H9 (cell line): ENCODE data around the gene TCF7L2. TPM values are rescaled to one million over a fixed set of nuclear protein-coding genes. Genes with fewer than 3 reads are reported as not detected.

Experiments used
- DNase-seq: peaks from one replicate; pipeline ENCODE4 v3.0.0-alpha.2; 2017
- H2AFZ ChIP-seq: one replicate; pipeline ENCODE4 v1.6.1; 2013; ENCODE audit warnings: mild to moderate bottlenecking, low read length, control low read depth, moderate library complexity
- H2AK5ac ChIP-seq: 2 replicates; pipeline ENCODE4 v1.6.1; 2013; ENCODE audit warnings: low read length, control low read depth, mixed read lengths; ENCODE audit not compliant: insufficient read length
- H2BK120ac ChIP-seq: one replicate; pipeline ENCODE4 v1.6.1; 2013; ENCODE audit warnings: low read depth, mild to moderate bottlenecking, low read length, control low read depth, inconsistent platforms; ENCODE audit not compliant: poor library complexity, severe bottlenecking
- H2BK12ac ChIP-seq: 2 replicates; pipeline ENCODE4 v1.6.1; 2013; ENCODE audit warnings: low read length, control low read depth, mixed read lengths, low read depth; ENCODE audit not compliant: insufficient read length
- H2BK15ac ChIP-seq: 2 replicates; pipeline ENCODE4 v1.6.1; 2013; ENCODE audit warnings: low read depth, low read length, control low read depth
- H2BK20ac ChIP-seq: one replicate; pipeline ENCODE4 v1.6.1; 2013; ENCODE audit warnings: low read depth, mild to moderate bottlenecking, low read length, control low read depth, inconsistent platforms; ENCODE audit not compliant: poor library complexity, severe bottlenecking
- H2BK5ac ChIP-seq: 2 replicates; pipeline ENCODE4 v1.6.1; 2013; ENCODE audit warnings: low read length, control low read depth, mixed read lengths; ENCODE audit not compliant: insufficient read length
- H3K14ac ChIP-seq: 2 replicates; pipeline ENCODE4 v1.6.1; 2013; ENCODE audit warnings: low read length, control low read depth; ENCODE audit not compliant: insufficient read depth
- H3K18ac ChIP-seq: 2 replicates; pipeline ENCODE4 v1.6.1; 2013; ENCODE audit warnings: low read depth, mild to moderate bottlenecking, mixed read lengths, low read length, control low read depth; ENCODE audit not compliant: insufficient read length
- H3K23ac ChIP-seq: 2 replicates; pipeline ENCODE4 v1.6.1; 2013; ENCODE audit warnings: low read length, control low read depth, mixed read lengths, low read depth; ENCODE audit not compliant: insufficient read length
- H3K23me2 ChIP-seq: 2 replicates; pipeline ENCODE4 v1.6.1; 2013; ENCODE audit warnings: low read depth, mild to moderate bottlenecking, mixed read lengths, low read length, control low read depth; ENCODE audit not compliant: insufficient read length, poor library complexity, severe bottlenecking
- H3K27ac ChIP-seq: 2 replicates; pipeline ENCODE4 v1.5.1; 2013; ENCODE audit warnings: low read length, control low read depth, mixed read lengths, low read depth; ENCODE audit not compliant: insufficient read length
- H3K27me3 ChIP-seq: 2 replicates; pipeline ENCODE4 v1.6.1; 2013; ENCODE audit warnings: low read length, control low read depth, inconsistent platforms; ENCODE audit not compliant: insufficient read depth
- H3K4ac ChIP-seq: 2 replicates; pipeline ENCODE4 v1.6.1; 2013; ENCODE audit warnings: low read depth, mild to moderate bottlenecking, control low read depth, inconsistent platforms, low read length, moderate library complexity
- H3K4me1 ChIP-seq: 2 replicates; pipeline ENCODE4 v1.6.1; 2013; ENCODE audit warnings: low read length, control low read depth, inconsistent platforms; ENCODE audit not compliant: insufficient read depth
- H3K4me2 ChIP-seq: 2 replicates; pipeline ENCODE4 v1.6.1; 2013; ENCODE audit warnings: low read length, control low read depth, mixed read lengths; ENCODE audit not compliant: insufficient read length, insufficient read depth
- H3K56ac ChIP-seq: 2 replicates; pipeline ENCODE4 v1.6.1; 2013; ENCODE audit warnings: low read depth, mild to moderate bottlenecking, mixed read lengths, low read length, control low read depth; ENCODE audit not compliant: insufficient read length
- H3K79me1 ChIP-seq: 2 replicates; pipeline ENCODE4 v1.6.1; 2013; ENCODE audit warnings: low read depth, mild to moderate bottlenecking, moderate library complexity, low read length, control low read depth, inconsistent platforms; ENCODE audit not compliant: insufficient read depth, poor library complexity, severe bottlenecking
- H3K79me2 ChIP-seq: 2 replicates; pipeline ENCODE4 v1.6.1; 2013; ENCODE audit warnings: low read length, control low read depth, inconsistent platforms; ENCODE audit not compliant: insufficient read depth
- H3K9ac ChIP-seq: 2 replicates; pipeline ENCODE4 v1.6.1; 2013; ENCODE audit warnings: low read length, control low read depth, mixed read lengths; ENCODE audit not compliant: insufficient read length; ENCODE audit errors: extremely low read depth
- H3K9me3 ChIP-seq: one replicate; pipeline ENCODE4 v1.6.1; 2013; ENCODE audit warnings: low read depth, low read length, inconsistent platforms; ENCODE audit not compliant: control insufficient read depth
- H3T11ph ChIP-seq: one replicate; pipeline ENCODE4 v1.6.1; 2013; ENCODE audit warnings: mild to moderate bottlenecking, low read length, control low read depth, inconsistent platforms
- H4K20me1 ChIP-seq: one replicate; pipeline ENCODE4 v1.6.1; 2013; ENCODE audit not compliant: control insufficient read depth, insufficient read length, insufficient read depth
- H4K5ac ChIP-seq: 2 replicates; pipeline ENCODE4 v1.6.1; 2013; ENCODE audit warnings: low read depth, mild to moderate bottlenecking, mixed read lengths, low read length, control low read depth; ENCODE audit not compliant: insufficient read length
- H4K8ac ChIP-seq: replicated peaks from 2 replicates; pipeline ENCODE4 v1.6.1; 2013; ENCODE audit warnings: low read length, control low read depth, mixed read lengths, low read depth; ENCODE audit not compliant: insufficient read length
- H4K91ac ChIP-seq: 2 replicates; pipeline ENCODE4 v1.6.1; 2013; ENCODE audit warnings: low read depth, mild to moderate bottlenecking, moderate library complexity, mixed read lengths, low read length, control low read depth; ENCODE audit not compliant: insufficient read length
- H3K27ac Mint-ChIP-seq, 3 experiments: 2 replicates in 2 of 3; 3 replicates in 1 of 3; pipeline ENCODE4 v1.8.0; 2020 to 2021; ENCODE audit warnings: mixed read lengths in 3 of 3, mild to moderate bottlenecking in 1 of 3, moderate library complexity in 1 of 3
- H3K27me3 Mint-ChIP-seq: 2 replicates; pipeline ENCODE4 v1.8.0; 2021; ENCODE audit warnings: low read depth, mild to moderate bottlenecking, moderate library complexity, mixed read lengths
- H3K36me3 Mint-ChIP-seq, 3 experiments: 2 replicates in 2 of 3; 3 replicates in 1 of 3; pipeline ENCODE4 v1.8.0; 2020 to 2021; ENCODE audit warnings: low read depth in 3 of 3, mixed read lengths in 3 of 3; ENCODE audit not compliant: insufficient read depth in 1 of 3
- H3K4me1 Mint-ChIP-seq, 2 experiments: 2 replicates each; pipeline ENCODE4 v1.8.0; 2020; ENCODE audit warnings: mixed read lengths in 2 of 2
- H3K4me3 Mint-ChIP-seq, 2 experiments: 2 replicates in 1 of 2; 3 replicates in 1 of 2; pipeline ENCODE4 v1.8.0; 2020 to 2021; ENCODE audit warnings: mild to moderate bottlenecking in 2 of 2, mixed read lengths in 2 of 2, moderate library complexity in 1 of 2
- H3K9me3 Mint-ChIP-seq, 2 experiments: 2 replicates in 1 of 2; 3 replicates in 1 of 2; pipeline ENCODE4 v1.8.0; 2020; ENCODE audit warnings: mild to moderate bottlenecking in 2 of 2, mixed read lengths in 2 of 2, moderate library complexity in 1 of 2
- WGBS: extraction: QIAGEN DNeasy Blood & Tissue Kit; methylation state at CpG from one replicate; pipeline ENCODE4 v1.1.7; 2013; ENCODE audit warnings: missing lambda C conversion rate, low lambda C conversion rate, mixed read lengths; ENCODE audit not compliant: insufficient read length; ENCODE audit errors: extremely low coverage; 5-methylcytosine and 5-hydroxymethylcytosine counted together
- total RNA-seq: library from RNA; stranded (reverse); gene quantifications from 2 replicates; pipeline ENCODE4 v1.2.1, GENCODE V29; 2021
- TF ChIP-seq, protein P1 (sequence below): fragments of 200-600 bp; sonication (generic); conservative IDR thresholded peaks from 3 replicates; pipeline ENCODE4 v1.8.0; 2021; ENCODE audit warnings: antibody characterized with exemption, mild to moderate bottlenecking

Gene TCF7L2
- total RNA-seq, 1 experiment from 2014 or later: 71.1 TPM

DNA sequence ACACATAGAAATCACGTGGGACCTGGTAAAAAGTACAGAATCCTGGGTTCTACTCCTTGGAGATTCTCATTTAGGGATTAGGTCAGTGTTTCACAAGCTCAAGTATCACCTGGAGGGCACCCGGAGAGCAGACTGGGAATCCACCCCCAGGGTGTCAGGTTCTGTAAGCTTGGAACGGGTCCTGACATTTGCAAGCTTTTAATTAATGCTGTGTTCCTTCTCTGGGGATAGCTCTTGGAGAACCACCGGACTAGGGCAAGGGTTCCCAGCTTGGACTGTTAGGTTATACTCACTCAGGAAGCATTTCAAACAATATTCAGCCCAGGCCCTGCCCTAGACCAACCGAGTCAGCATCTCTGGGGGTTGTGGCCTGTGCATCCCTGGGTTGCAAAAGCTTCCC, 23.0 kb downstream of the TCF7L2 start:
- Histone ChIP-seq H3K18ac (no peak overlapping the region), H2BK15ac (no peak overlapping the region), H3K23ac (no peak overlapping the region), H3K4me1 (peaks cover 1% of the 10 kb centered on the region; the same call in 1 of the 2 replicates), H4K5ac (no peak overlapping the region), H3K79me1 (peaks cover 9% of the 10 kb centered on the region), H3K14ac (no peak overlapping the region), H2BK20ac (no peak overlapping the region), H2BK12ac (no peak overlapping the region), H4K8ac (no peak overlapping the region), H3K4ac (no peak overlapping the region), H2AK5ac (no peak overlapping the region), H3K4me2 (no peak overlapping the region), H4K91ac (no peak overlapping the region), H3K9ac (no peak overlapping the region), H2BK5ac (no peak overlapping the region), H2BK120ac (no peak overlapping the region), H3K56ac (no peak overlapping the region), H3T11ph (no peak overlapping the region), H3K9me3 (no peaks in the 10 kb centered on the region), H2AFZ (no peak overlapping the region), H3K27me3 (no peaks in the 10 kb centered on the region), H3K27ac (no peak overlapping the region), H4K20me1 (peaks cover 7% of the 10 kb centered on the region), H3K79me2 (peaks cover 25% of the 10 kb centered on the region; the same call in 1 of the 2 replicates), H3K23me2 (no peaks in the 10 kb centered on the region)
- H3K4me1 Mint-ChIP-seq: peaks cover 29 to 51% of the 10 kb centered on the region in 2 experiments
- no peak overlapping the region for H3K27ac Mint-ChIP-seq
- peaks cover 29 to 80% (median 76%) of the 10 kb centered on the region in 3 experiments for H3K36me3 Mint-ChIP-seq
- H3K27me3 Mint-ChIP-seq: no peaks in the 10 kb centered on the region
- no peak overlapping the region for H3K4me3 Mint-ChIP-seq
- DNase-seq: no peak
- no CpG with 5 or more reads among the region's 5 CpGs for WGBS
- no peaks in the 10 kb centered on the region for H3K9me3 Mint-ChIP-seq
- TF ChIP-seq, protein P1, sequence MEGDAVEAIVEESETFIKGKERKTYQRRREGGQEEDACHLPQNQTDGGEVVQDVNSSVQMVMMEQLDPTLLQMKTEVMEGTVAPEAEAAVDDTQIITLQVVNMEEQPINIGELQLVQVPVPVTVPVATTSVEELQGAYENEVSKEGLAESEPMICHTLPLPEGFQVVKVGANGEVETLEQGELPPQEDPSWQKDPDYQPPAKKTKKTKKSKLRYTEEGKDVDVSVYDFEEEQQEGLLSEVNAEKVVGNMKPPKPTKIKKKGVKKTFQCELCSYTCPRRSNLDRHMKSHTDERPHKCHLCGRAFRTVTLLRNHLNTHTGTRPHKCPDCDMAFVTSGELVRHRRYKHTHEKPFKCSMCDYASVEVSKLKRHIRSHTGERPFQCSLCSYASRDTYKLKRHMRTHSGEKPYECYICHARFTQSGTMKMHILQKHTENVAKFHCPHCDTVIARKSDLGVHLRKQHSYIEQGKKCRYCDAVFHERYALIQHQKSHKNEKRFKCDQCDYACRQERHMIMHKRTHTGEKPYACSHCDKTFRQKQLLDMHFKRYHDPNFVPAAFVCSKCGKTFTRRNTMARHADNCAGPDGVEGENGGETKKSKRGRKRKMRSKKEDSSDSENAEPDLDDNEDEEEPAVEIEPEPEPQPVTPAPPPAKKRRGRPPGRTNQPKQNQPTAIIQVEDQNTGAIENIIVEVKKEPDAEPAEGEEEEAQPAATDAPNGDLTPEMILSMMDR: no peak
